ENCODE results near the gene REXO4. TPM values are rescaled to one million over a fixed set of nuclear protein-coding genes. Genes with fewer than 3 reads are reported as not detected.
A peak's percentile ranks its signal among the peaks of the same experiment; 100 is the strongest.

Gene REXO4
- total and polyA plus RNA-seq, 2 of the 13 experiments (the other 11 are each of a cell fraction or from before 2014, with no cell fraction given): 18.5 to 30.4 TPM

DNA sequence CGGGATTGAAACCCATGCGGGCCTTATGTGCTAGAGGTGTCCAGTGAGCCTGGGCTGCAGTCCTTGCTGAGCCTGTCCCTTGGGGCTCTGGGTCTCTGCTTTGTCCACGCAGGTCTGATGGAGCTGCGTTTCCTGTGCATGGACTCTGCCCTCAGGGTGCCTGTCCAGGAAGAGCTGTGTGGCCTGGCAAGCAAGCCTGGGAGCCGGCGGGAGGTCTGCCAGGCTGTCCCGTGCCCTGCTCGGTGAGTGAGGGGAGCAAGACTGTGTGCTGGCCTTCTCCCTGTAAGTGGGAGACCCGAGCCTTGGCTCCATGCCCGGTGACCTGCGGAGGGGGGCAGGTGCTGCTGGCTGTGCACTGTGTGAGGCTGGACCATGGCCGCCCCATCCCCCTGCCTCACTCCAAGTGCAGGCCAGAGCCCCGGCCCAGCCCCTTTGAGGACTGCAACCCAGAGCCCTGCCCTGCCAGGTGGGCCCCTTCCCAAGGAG lies 30.7 kb upstream of the REXO4 start (continued):
- TF ChIP-seq MTF1 (CRISPR knock-in tag; IDR thresholded peaks at IDR 0.05) (no peak), MED13 (CRISPR knock-in tag; IDR thresholded peaks at IDR 0.05) (no peak), ZNF432 (CRISPR knock-in tag; IDR thresholded peaks at IDR 0.05; ENCODE audit: borderline replicate concordance) (no peak), ZNF569 (CRISPR knock-in tag; IDR thresholded peaks at IDR 0.05; ENCODE audit: borderline replicate concordance) (no peak), ZNF616 (CRISPR knock-in tag; IDR thresholded peaks at IDR 0.05; ENCODE audit: low read depth) (no peak), TSC22D2 (CRISPR knock-in tag; IDR thresholded peaks at IDR 0.05; ENCODE audit: borderline replicate concordance) (no peak), KLF11 (CRISPR knock-in tag; IDR thresholded peaks at IDR 0.05) (no peak), ZFP41 (CRISPR knock-in tag; IDR thresholded peaks at IDR 0.05; ENCODE audit: borderline replicate concordance) (no peak), AGO1 (IDR thresholded peaks at IDR 0.05; ENCODE audit: low read depth, low read length, poor library complexity, severe bottlenecking) (no peak), KDM6A (CRISPR knock-in tag; IDR thresholded peaks at IDR 0.05; ENCODE audit: low read depth) (no peak), ZFY (CRISPR knock-in tag; IDR thresholded peaks at IDR 0.05) (peak; percentile 74; the same call in 1 of the 2 replicates), ZNF510 (CRISPR knock-in tag; IDR thresholded peaks at IDR 0.05; ENCODE audit: low read depth) (no peak), KLF13 (CRISPR knock-in tag; IDR thresholded peaks at IDR 0.05) (no peak), IRF2 (CRISPR knock-in tag; IDR thresholded peaks at IDR 0.05) (0 out of 2 replicates have a peak, but pooled peaks have one; percentile 46), FOXO1 (CRISPR knock-in tag; IDR thresholded peaks at IDR 0.05) (no peak), GFI1 (CRISPR knock-in tag; IDR thresholded peaks at IDR 0.05; ENCODE audit: borderline replicate concordance) (no peak)
- TF ChIP-seq, protein P1, sequence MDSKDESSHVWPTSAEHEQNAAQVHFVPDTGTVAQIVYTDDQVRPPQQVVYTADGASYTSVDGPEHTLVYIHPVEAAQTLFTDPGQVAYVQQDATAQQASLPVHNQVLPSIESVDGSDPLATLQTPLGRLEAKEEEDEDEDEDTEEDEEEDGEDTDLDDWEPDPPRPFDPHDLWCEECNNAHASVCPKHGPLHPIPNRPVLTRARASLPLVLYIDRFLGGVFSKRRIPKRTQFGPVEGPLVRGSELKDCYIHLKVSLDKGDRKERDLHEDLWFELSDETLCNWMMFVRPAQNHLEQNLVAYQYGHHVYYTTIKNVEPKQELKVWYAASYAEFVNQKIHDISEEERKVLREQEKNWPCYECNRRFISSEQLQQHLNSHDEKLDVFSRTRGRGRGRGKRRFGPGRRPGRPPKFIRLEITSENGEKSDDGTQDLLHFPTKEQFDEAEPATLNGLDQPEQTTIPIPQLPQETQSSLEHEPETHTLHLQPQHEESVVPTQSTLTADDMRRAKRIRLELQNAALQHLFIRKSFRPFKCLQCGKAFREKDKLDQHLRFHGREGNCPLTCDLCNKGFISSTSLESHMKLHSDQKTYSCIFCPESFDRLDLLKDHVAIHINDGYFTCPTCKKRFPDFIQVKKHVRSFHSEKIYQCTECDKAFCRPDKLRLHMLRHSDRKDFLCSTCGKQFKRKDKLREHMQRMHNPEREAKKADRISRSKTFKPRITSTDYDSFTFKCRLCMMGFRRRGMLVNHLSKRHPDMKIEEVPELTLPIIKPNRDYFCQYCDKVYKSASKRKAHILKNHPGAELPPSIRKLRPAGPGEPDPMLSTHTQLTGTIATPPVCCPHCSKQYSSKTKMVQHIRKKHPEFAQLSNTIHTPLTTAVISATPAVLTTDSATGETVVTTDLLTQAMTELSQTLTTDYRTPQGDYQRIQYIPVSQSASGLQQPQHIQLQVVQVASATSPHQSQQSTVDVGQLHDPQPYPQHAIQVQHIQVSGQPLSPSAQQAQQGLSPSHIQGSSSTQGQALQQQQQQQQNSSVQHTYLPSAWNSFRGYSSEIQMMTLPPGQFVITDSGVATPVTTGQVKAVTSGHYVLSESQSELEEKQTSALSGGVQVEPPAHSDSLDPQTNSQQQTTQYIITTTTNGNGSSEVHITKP (CRISPR knock-in tag; IDR thresholded peaks at IDR 0.05; ENCODE audit: low read depth): no peak
- TF ChIP-seq, protein P2, sequence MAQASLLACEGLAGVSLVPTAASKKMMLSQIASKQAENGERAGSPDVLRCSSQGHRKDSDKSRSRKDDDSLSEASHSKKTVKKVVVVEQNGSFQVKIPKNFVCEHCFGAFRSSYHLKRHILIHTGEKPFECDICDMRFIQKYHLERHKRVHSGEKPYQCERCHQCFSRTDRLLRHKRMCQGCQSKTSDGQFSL (CRISPR knock-in tag; IDR thresholded peaks at IDR 0.05): no peak
- TF ChIP-seq, protein P3, sequence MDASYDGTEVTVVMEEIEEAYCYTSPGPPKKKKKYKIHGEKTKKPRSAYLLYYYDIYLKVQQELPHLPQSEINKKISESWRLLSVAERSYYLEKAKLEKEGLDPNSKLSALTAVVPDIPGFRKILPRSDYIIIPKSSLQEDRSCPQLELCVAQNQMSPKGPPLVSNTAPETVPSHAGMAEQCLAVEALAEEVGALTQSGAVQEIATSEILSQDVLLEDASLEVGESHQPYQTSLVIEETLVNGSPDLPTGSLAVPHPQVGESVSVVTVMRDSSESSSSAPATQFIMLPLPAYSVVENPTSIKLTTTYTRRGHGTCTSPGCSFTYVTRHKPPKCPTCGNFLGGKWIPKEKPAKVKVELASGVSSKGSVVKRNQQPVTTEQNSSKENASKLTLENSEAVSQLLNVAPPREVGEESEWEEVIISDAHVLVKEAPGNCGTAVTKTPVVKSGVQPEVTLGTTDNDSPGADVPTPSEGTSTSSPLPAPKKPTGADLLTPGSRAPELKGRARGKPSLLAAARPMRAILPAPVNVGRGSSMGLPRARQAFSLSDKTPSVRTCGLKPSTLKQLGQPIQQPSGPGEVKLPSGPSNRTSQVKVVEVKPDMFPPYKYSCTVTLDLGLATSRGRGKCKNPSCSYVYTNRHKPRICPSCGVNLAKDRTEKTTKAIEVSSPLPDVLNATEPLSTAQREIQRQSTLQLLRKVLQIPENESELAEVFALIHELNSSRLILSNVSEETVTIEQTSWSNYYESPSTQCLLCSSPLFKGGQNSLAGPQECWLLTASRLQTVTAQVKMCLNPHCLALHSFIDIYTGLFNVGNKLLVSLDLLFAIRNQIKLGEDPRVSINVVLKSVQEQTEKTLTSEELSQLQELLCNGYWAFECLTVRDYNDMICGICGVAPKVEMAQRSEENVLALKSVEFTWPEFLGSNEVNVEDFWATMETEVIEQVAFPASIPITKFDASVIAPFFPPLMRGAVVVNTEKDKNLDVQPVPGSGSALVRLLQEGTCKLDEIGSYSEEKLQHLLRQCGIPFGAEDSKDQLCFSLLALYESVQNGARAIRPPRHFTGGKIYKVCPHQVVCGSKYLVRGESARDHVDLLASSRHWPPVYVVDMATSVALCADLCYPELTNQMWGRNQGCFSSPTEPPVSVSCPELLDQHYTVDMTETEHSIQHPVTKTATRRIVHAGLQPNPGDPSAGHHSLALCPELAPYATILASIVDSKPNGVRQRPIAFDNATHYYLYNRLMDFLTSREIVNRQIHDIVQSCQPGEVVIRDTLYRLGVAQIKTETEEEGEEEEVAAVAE (CRISPR knock-in tag; IDR thresholded peaks at IDR 0.05; ENCODE audit: borderline replicate concordance): no peak
- TF ChIP-seq, protein P4, sequence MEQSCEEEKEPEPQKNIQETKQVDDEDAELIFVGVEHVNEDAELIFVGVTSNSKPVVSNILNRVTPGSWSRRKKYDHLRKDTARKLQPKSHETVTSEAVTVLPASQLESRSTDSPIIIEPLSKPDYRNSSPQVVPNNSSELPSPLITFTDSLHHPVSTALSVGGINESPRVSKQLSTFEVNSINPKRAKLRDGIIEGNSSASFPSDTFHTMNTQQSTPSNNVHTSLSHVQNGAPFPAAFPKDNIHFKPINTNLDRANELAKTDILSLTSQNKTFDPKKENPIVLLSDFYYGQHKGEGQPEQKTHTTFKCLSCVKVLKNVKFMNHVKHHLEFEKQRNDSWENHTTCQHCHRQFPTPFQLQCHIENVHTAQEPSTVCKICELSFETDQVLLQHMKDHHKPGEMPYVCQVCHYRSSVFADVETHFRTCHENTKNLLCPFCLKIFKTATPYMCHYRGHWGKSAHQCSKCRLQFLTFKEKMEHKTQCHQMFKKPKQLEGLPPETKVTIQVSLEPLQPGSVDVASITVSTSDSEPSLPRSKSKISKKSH (CRISPR knock-in tag; IDR thresholded peaks at IDR 0.05; ENCODE audit: borderline replicate concordance): peak; percentile 31; the same call in 1 of the 2 replicates
